Heart right ventricle (tissue), 16 donors: Measurements from ENCODE around the gene TRIM2. TPM values are rescaled to one million over a fixed set of nuclear protein-coding genes. Genes with fewer than 3 reads are reported as not detected.

Experiments
- ATAC-seq, 8 donors: fragments of 200-7000 bp; cut with Tn5 transposase; one replicate each; pipeline ENCODE4 v1.9.1; 2020; ENCODE audit warnings: mild to moderate bottlenecking in 8 of 8, moderate library complexity in 8 of 8, moderate number of reproducible peaks in 1 of 8
- DNase-seq, 2 donors: peaks; one replicate each; pipeline ENCODE4 v3.0.0-alpha.2; 2020
- H3K27ac ChIP-seq, 10 donors: fragments of 200-600 bp; sonication (generic) in 2 of 10; one replicate each; pipeline versions ENCODE4 v1.5.0 to v1.8.0; 2020 to 2022; ENCODE audit warnings: mild to moderate bottlenecking in 3 of 10
- H3K27me3 ChIP-seq, 7 donors: fragments of 200-600 bp; one replicate each; pipeline ENCODE4 v1.8.0; 2021 to 2022; ENCODE audit warnings: mild to moderate bottlenecking in 2 of 7
- H3K36me3 ChIP-seq, 9 donors: fragments of 200-600 bp; sonication (generic) in 1 of 9; one replicate each; pipeline versions ENCODE4 v1.5.0 to v1.8.0; 2020 to 2022; ENCODE audit warnings: mild to moderate bottlenecking in 2 of 9
- H3K4me1 ChIP-seq, 9 donors: fragments of 200-600 bp; sonication (generic) in 1 of 9; one replicate each; pipeline versions ENCODE4 v1.5.0 to v1.8.0; 2020 to 2022; ENCODE audit warnings: mild to moderate bottlenecking in 4 of 9
- H3K4me3 ChIP-seq, 10 donors: fragments of 200-600 bp; sonication (generic) in 2 of 10; one replicate each; pipeline versions ENCODE4 v1.5.0 to v1.8.0; 2020 to 2022; ENCODE audit warnings: mild to moderate bottlenecking in 7 of 10, moderate library complexity in 2 of 10
- H3K9me3 ChIP-seq, 11 donors: fragments of 200-600 bp in 10 of 11; sonication (generic) in 2 of 11; one replicate each; pipeline versions ENCODE4 v1.5.0 to v1.8.0; 2013 to 2022; ENCODE audit warnings: mild to moderate bottlenecking in 2 of 11, control low read depth in 1 of 11, moderate library complexity in 1 of 11
- CTCF ChIP-seq, 9 donors: fragments of 200-600 bp; sonication (generic) in 2 of 9; IDR thresholded peaks; one replicate each; pipeline versions ENCODE4 v1.5.0 to v1.8.0; 2021 to 2022; ENCODE audit warnings: antibody characterized with exemption in 9 of 9, mild to moderate bottlenecking in 5 of 9, moderate library complexity in 1 of 9
- WGBS, 2 donors: extraction: QIAGEN DNeasy Blood & Tissue Kit; methylation state at CpG; one replicate each; pipeline ENCODE4 v1.1.7; 2013; ENCODE audit warnings: inconsistent platforms in 1 of 2; 5-methylcytosine and 5-hydroxymethylcytosine counted together
- intact Hi-C, 10 donors: fragments of 100-400 bp; cut with DNase I; formaldehyde crosslinking; loops; one replicate each; pipeline versions ENCODE4 v1.11.1 to v1.14.2; 2022
- polyA plus RNA-seq, 2 donors: library from polyadenylated mRNA; stranded (reverse); fragments of 200-250 nt; gene quantifications; one replicate each; pipeline ENCODE4 v1.2.3, GENCODE V29; 2013
- total RNA-seq, 10 donors: library from RNA; stranded (reverse); fragmentation: NEBNext Ultra II Directional in 3 of 10; extraction: Animal tissue kit (Norgen Biotek cat#: 25700) in 3 of 10; gene quantifications; one replicate each; pipeline versions ENCODE4 v1.2.1 to v1.2.4, GENCODE V29; 2021 to 2023
- donor health status: Arrhythmogenic right ventricular cardiomyopathy.
- donor health status: ischemic (EF 13 %, LVEDD 7.1; RV severe dilation, severe dysfunction).
- donor health status: healthy with polysubstance abuse.
- donor health status: DM: no; HTN: yes; CAD: no.
- donor health status: DM: no; HTN: no; CAD: no.
- donor health status: ischemic (EF 25% LVEDD 6.9; RV normal size, moderate dysfunction).
- donor health status: ischemic (EF 25% LVEDD 5.7; RV mildly dilated, moderate dysfunction).
- donor health status: healthy.
- donor health status: DM: yes; HTN: yes; CAD: no.
- donor health status: Ischemic cardiomyopathy.
- donor health status: ischemic (EF 35%, LVEDD 5.7; RV mildly dilated, moderate dysfunction).
- donor health status: nonischemic (EF 11% LVEDD 7.7; RV severe dilation, severe dysfunction).
- donor health status: DM: yes; HTN: yes; CAD: no.
- donor health status: PGD.
- donor health status: ischemic (EF 29% LVEDD 5.4; RV normal size, mild dysfunction).
- donor health status: nonischemic (EF 23%, LVEDD 6.1; RV moderate dilation, normal function).

The TRIM2 gene
- total and polyA plus RNA-seq, 12 donors: 2.8 to 33.2 (median 20.5) TPM

DNA sequence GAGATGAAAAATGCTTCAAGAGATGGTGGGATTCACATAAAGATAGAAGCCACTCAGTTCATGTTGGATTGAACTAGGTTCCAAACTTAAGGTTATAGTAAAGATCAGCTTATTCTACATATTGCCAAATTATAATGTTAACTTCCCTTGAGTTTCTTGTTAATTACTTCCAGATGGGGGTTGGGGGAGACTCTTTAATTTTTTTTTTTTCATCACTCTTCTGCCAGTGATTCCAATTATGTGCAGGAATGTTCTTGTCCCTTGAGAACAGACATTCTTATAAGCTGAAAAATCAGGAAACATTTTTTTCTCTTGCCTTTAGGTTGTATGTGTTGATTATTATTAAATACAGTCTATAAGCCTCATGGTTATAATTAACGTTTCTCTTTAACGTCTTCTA is 170.2 kb downstream of the TRIM2 start:
- no peak for TF ChIP-seq CTCF (IDR thresholded peaks at IDR 0.05)
- no peaks in the 10 kb centered on the region for H3K27me3 ChIP-seq
- 45 to 53% methylated on average over 2 of the region's 2 CpGs for WGBS, 2 donors
- peaks cover 0 to 19% (median 4%) of the 10 kb centered on the region in 11 donors for H3K9me3 ChIP-seq
- H3K27ac ChIP-seq: no peak overlapping the region
- DNase-seq (no peak), ATAC-seq (no peak)
- intact Hi-C loops: no loop called here
- H3K4me1 ChIP-seq: no peaks in the 10 kb centered on the region
- H3K36me3 ChIP-seq: no peaks in the 10 kb centered on the region
- no peak overlapping the region for H3K4me3 ChIP-seq

DNA sequence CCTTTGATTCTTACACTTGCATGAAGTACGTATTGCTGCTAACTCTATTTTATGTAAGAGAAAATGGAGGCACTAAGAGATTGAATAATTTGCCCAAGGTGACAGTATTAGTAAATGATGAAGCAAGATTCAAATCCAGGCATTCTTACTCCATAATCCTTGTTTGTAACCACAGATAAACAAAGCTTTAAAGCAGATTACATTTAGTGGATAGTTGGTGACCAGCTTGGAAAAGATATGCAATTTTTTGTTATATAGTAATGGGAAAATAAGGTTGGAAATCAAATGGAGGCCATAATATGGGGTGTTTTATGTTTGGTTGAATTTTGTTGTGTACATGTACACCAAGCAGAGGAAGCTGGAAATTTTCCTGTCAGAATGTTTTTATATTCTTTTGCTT is 171.1 kb downstream of the TRIM2 start:
- no peak overlapping the region for H3K27ac ChIP-seq
- ATAC-seq: no peak
- H3K4me1 ChIP-seq: no peaks in the 10 kb centered on the region
- DNase-seq: no peak
- no peak overlapping the region for H3K4me3 ChIP-seq
- TF ChIP-seq CTCF (IDR thresholded peaks at IDR 0.05): no peak
- intact Hi-C loops: no loop called here
- WGBS, 2 donors: 97 to 98% methylated on average over 1 of the region's 1 CpG
- no peaks in the 10 kb centered on the region for H3K27me3 ChIP-seq
- H3K36me3 ChIP-seq: no peaks in the 10 kb centered on the region
- peaks cover 0 to 19% (median 4%) of the 10 kb centered on the region in 11 donors for H3K9me3 ChIP-seq

DNA sequence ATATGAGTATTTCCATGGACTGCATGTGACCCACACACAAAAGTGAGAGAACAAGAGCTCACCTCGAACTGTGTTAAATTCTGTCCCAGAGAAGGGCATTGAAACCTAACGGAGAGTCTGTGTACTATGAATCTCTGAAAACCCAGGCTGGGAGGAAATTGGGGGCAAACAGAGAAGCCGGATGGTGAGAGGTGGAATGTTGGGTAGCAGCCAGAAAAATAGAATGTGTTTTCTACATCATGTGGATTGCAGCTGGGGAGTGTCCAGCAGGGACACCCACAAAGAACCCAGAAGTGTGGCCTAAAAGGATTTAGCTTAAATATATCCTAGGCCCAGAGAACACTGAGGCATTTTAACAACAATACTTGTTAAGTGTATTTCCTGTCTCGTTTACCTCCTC is 178.9 kb downstream of the TRIM2 start:
- intact Hi-C loops: no loop called here
- H3K4me3 ChIP-seq: no peak overlapping the region
- no peak for TF ChIP-seq CTCF (IDR thresholded peaks at IDR 0.05)
- H3K4me1 ChIP-seq: peaks cover 0 to 6% (median 0%) of the 10 kb centered on the region in 9 donors
- WGBS, 2 donors: 52 to 57% methylated on average over 4 of the region's 4 CpGs
- no peaks in the 10 kb centered on the region for H3K36me3 ChIP-seq
- no peaks in the 10 kb centered on the region for H3K9me3 ChIP-seq
- no peak overlapping the region for H3K27ac ChIP-seq
- H3K27me3 ChIP-seq: no peaks in the 10 kb centered on the region
- DNase-seq: no peak
- ATAC-seq: no peak

- intact Hi-C loops: no loop called here
- H3K9me3 ChIP-seq: no peaks in the 10 kb centered on the region
- H3K36me3 ChIP-seq: no peaks in the 10 kb centered on the region
- no peak for TF ChIP-seq CTCF (IDR thresholded peaks at IDR 0.05)
- WGBS, 2 donors: 95 to 100% methylated on average over 1 of the region's 1 CpG
- no peak for ATAC-seq
- H3K27ac ChIP-seq: no peak overlapping the region
- peaks cover 0 to 6% (median 0%) of the 10 kb centered on the region in 9 donors for H3K4me1 ChIP-seq
- no peak overlapping the region for H3K4me3 ChIP-seq
- H3K27me3 ChIP-seq: no peaks in the 10 kb centered on the region
- no peak for DNase-seq
Observed at GRCh38 chr4:153384160-153384559, 179.9 kb downstream of the TRIM2 start.
